GM23338 (cell line): Measurements from ENCODE around the gene RRAD. TPM values are rescaled to one million over a fixed set of nuclear protein-coding genes. Genes with fewer than 3 reads are reported as not detected.

Experiments used
- ATAC-seq: fragments of 200-7000 bp; cut with Tn5 transposase; 3 replicates; pipeline ENCODE4 v1.9.1; 2020
- DNase-seq: peaks from one replicate; pipeline ENCODE4 v3.0.0-alpha.2; 2015; ENCODE audit warnings: low spot score
- H2AFZ ChIP-seq: fragments of 200-600 bp; sonication (generic); 2 replicates; pipeline ENCODE4 v1.8.0; 2016; ENCODE audit warnings: antibody characterized with exemption, mild to moderate bottlenecking, moderate library complexity
- H3F3A ChIP-seq: fragments of 200-600 bp; sonication (generic); replicated peaks from 2 replicates; pipeline ENCODE4 v1.8.0; 2017; ENCODE audit warnings: antibody characterized with exemption, mixed run types, low read depth
- H3K27ac ChIP-seq: fragments of 200-600 bp; sonication (generic); 2 replicates; pipeline ENCODE4 v1.6.1; 2016; ENCODE audit warnings: low read depth
- H3K27me3 ChIP-seq: fragments of 200-600 bp; sonication (generic); 2 replicates; pipeline ENCODE4 v1.8.0; 2016; ENCODE audit warnings: mild to moderate bottlenecking, mixed run types, moderate library complexity; ENCODE audit not compliant: insufficient read depth
- H3K36me3 ChIP-seq: fragments of 200-600 bp; sonication (generic); 2 replicates; pipeline ENCODE4 v1.8.0; 2016; ENCODE audit warnings: mild to moderate bottlenecking; ENCODE audit not compliant: insufficient read depth
- H3K4me1 ChIP-seq: fragments of 200-600 bp; sonication (generic); 2 replicates; pipeline ENCODE4 v1.8.0; 2016; ENCODE audit warnings: mild to moderate bottlenecking, moderate library complexity; ENCODE audit not compliant: insufficient read depth
- H3K4me2 ChIP-seq: fragments of 200-600 bp; sonication (generic); 2 replicates; pipeline ENCODE4 v1.7.1; 2017; ENCODE audit warnings: mixed run types
- H3K4me3 ChIP-seq: fragments of 200-600 bp; sonication (generic); 2 replicates; pipeline ENCODE4 v1.6.1; 2016; ENCODE audit warnings: mixed run types
- H3K79me2 ChIP-seq: fragments of 200-600 bp; sonication (generic); replicated peaks from 2 replicates; pipeline ENCODE4 v1.8.0; 2017; ENCODE audit warnings: mild to moderate bottlenecking; ENCODE audit not compliant: insufficient read depth
- H3K9me2 ChIP-seq: fragments of 200-600 bp; sonication (generic); 2 replicates; pipeline ENCODE4 v1.8.0; 2017; ENCODE audit not compliant: insufficient read depth
- H4K20me1 ChIP-seq: fragments of 200-600 bp; sonication (generic); replicated peaks from 2 replicates; pipeline ENCODE4 v1.8.0; 2017; ENCODE audit warnings: mild to moderate bottlenecking; ENCODE audit not compliant: insufficient read depth
- H3K27ac Mint-ChIP-seq: 2 replicates; pipeline ENCODE4 v1.8.0; 2020; ENCODE audit warnings: inconsistent platforms, mild to moderate bottlenecking, moderate library complexity, mixed read lengths
- H3K27me3 Mint-ChIP-seq: 3 replicates; pipeline ENCODE4 v1.8.0; 2022; ENCODE audit warnings: low read depth, mild to moderate bottlenecking, moderate library complexity, mixed read lengths, inconsistent platforms; ENCODE audit not compliant: insufficient read depth, poor library complexity
- H3K36me3 Mint-ChIP-seq: 3 replicates; pipeline ENCODE4 v1.8.0; 2021; ENCODE audit warnings: low read depth, mild to moderate bottlenecking, inconsistent platforms, moderate library complexity, mixed read lengths
- H3K4me1 Mint-ChIP-seq: 3 replicates; pipeline ENCODE4 v1.8.0; 2020; ENCODE audit warnings: mild to moderate bottlenecking, inconsistent platforms, mixed read lengths
- H3K4me3 Mint-ChIP-seq: 3 replicates; pipeline ENCODE4 v1.8.0; 2021; ENCODE audit warnings: moderate library complexity, mild to moderate bottlenecking, inconsistent platforms, mixed read lengths
- H3K9me3 Mint-ChIP-seq: 3 replicates; pipeline ENCODE4 v1.8.0; 2020; ENCODE audit warnings: moderate library complexity, mild to moderate bottlenecking, inconsistent platforms, mixed read lengths
- CREB1 ChIP-seq: fragments of 250-450 bp; sonication (Bioruptor Pico); IDR thresholded peaks from 2 replicates; pipeline ENCODE4 v1.5.0; 2020; ENCODE audit warnings: low read depth, mild to moderate bottlenecking, moderate library complexity
- CTCF ChIP-seq, 2 experiments: fragments of 200-600 bp in 1 of 2; sonication (generic) in 1 of 2; conservative IDR thresholded peaks; 2 replicates each; pipeline versions ENCODE4 v1.5.1 to v1.6.1; 2016 to 2017; ENCODE audit warnings: antibody characterized with exemption in 2 of 2, low read depth in 2 of 2, mild to moderate bottlenecking in 2 of 2, moderate library complexity in 1 of 2
- ETS1 ChIP-seq: IDR thresholded peaks from 2 replicates; pipeline ENCODE4 v1.6.1; 2016; ENCODE audit warnings: antibody characterized with exemption
- EZH2 ChIP-seq: fragments of 200-600 bp; sonication (generic); IDR thresholded peaks from one replicate; pipeline ENCODE4 v1.8.0; 2017; ENCODE audit warnings: antibody characterized with exemption, mild to moderate bottlenecking, low read depth; ENCODE audit not compliant: unreplicated experiment
- EZH2phosphoT487 ChIP-seq: fragments of 200-600 bp; sonication (generic); IDR thresholded peaks from one replicate; pipeline ENCODE4 v1.8.1; 2018; ENCODE audit warnings: antibody characterized with exemption; ENCODE audit not compliant: unreplicated experiment
- JUNB ChIP-seq: IDR thresholded peaks from one replicate; pipeline ENCODE4 v1.6.1; 2016; ENCODE audit warnings: antibody characterized with exemption; ENCODE audit not compliant: unreplicated experiment
- NANOG ChIP-seq: IDR thresholded peaks from 2 replicates; pipeline ENCODE4 v1.6.1; 2016; ENCODE audit warnings: antibody characterized with exemption, borderline replicate concordance
- POLR2AphosphoS5 ChIP-seq: IDR thresholded peaks from 2 replicates; pipeline ENCODE4 v1.6.1; 2016; ENCODE audit warnings: antibody characterized with exemption, low read depth
- REST ChIP-seq: IDR thresholded peaks from one replicate; pipeline ENCODE4 v1.6.1; 2018; ENCODE audit warnings: antibody characterized with exemption; ENCODE audit not compliant: unreplicated experiment
- STAT1 ChIP-seq: IDR thresholded peaks from one replicate; pipeline ENCODE4 v1.6.1; 2016; ENCODE audit warnings: antibody characterized with exemption; ENCODE audit not compliant: unreplicated experiment
- ZNF114 ChIP-seq: fragments of 250-450 bp; sonication (Bioruptor Pico); IDR thresholded peaks from 2 replicates; pipeline ENCODE4 v1.5.0; 2020; ENCODE audit warnings: mild to moderate bottlenecking, moderate library complexity
- ZNF331 ChIP-seq: fragments of 250-450 bp; sonication (Bioruptor Pico); IDR thresholded peaks from 2 replicates; pipeline ENCODE4 v1.5.0; 2020; ENCODE audit warnings: low read depth, mild to moderate bottlenecking, moderate library complexity
- ZNF462 ChIP-seq: fragments of 250-450 bp; sonication (Bioruptor Pico); IDR thresholded peaks from 2 replicates; pipeline ENCODE4 v1.5.0; 2020; ENCODE audit warnings: mild to moderate bottlenecking, moderate library complexity
- polyA plus RNA-seq: library from polyadenylated mRNA; unstranded; fragments of >200 nt; fragmentation: Nextera tagmentation; extraction: Ambion mirVana; gene quantifications from 2 replicates; pipeline ENCODE4 v1.2.1, GENCODE V29; 2016
- total RNA-seq: library from RNA; depleted of rRNA; stranded (reverse); fragments of >200 nt; shearing (Covaris generic); gene quantifications from 2 replicates; pipeline ENCODE4 v1.2.3, GENCODE V29; 2014

Gene RRAD
- total and polyA plus RNA-seq, 2 experiments from 2014 or later: 0.18 TPM; not detected in 1

- Histone ChIP-seq H3K9me2 (no peaks in the 10 kb centered on the region), H3K4me1 (peaks cover 9% of the 10 kb centered on the region; the same call in 1 of the 2 replicates), H2AFZ (no peak overlapping the region), H4K20me1 (peaks cover 26% of the 10 kb centered on the region; the same call in 1 of the 2 replicates), H3K27me3 (no peaks in the 10 kb centered on the region), H3F3A (no peaks in the 10 kb centered on the region), H3K4me2 (no peak overlapping the region), H3K79me2 (peaks cover 41% of the 10 kb centered on the region), H3K36me3 (peaks cover 11% of the 10 kb centered on the region; the same call in 1 of the 2 replicates), H3K4me3 (no peak overlapping the region), H3K27ac (no peak overlapping the region)
- no peak for ATAC-seq
- Mint-ChIP-seq H3K4me1 (peaks cover 10% of the 10 kb centered on the region), H3K36me3 (peaks cover 40% of the 10 kb centered on the region), H3K27ac (no peak overlapping the region), H3K4me3 (no peak overlapping the region), H3K27me3 (peaks cover 2% of the 10 kb centered on the region), H3K9me3 (no peaks in the 10 kb centered on the region)
- DNase-seq: no peak
- TF ChIP-seq EZH2 (no peak), CTCF (conservative IDR thresholded peaks at IDR 0.05; ENCODE audit: low read depth in 2 of 2) (no peak), POLR2AphosphoS5 (no peak), CREB1 (CRISPR knock-in tag) (no peak), EZH2phosphoT487 (no peak), STAT1 (no peak), NANOG (no peak), ETS1 (no peak), ZNF462 (CRISPR knock-in tag) (no peak), ZNF114 (CRISPR knock-in tag) (no peak), ZNF331 (CRISPR knock-in tag) (no peak), REST (no peak), JUNB (no peak)
These were observed 39.8 kb downstream of the RRAD start for GRCh38 chr16:66885491-66885890.
